Liver (tissue), 9 donors: ENCODE results near the gene BORCS5. TPM values are rescaled to one million over a fixed set of nuclear protein-coding genes. Genes with fewer than 3 reads are reported as not detected.

Source experiments
- DNase-seq: peaks from one replicate; pipeline ENCODE4 v3.0.0-alpha.2; 2017; ENCODE audit warnings: low spot score
- H3K27ac ChIP-seq, 2 donors: one replicate each; pipeline ENCODE4 v1.7.0; 2013; ENCODE audit warnings: inconsistent platforms in 2 of 2, low read length in 2 of 2, control low read depth in 1 of 2, low read depth in 1 of 2, mild to moderate bottlenecking in 1 of 2
- H3K27me3 ChIP-seq, 4 donors: one replicate each; pipeline versions ENCODE4 v1.6.1 to v1.7.0; 2013; ENCODE audit warnings: low read length in 3 of 4, inconsistent platforms in 1 of 4, mild to moderate bottlenecking in 1 of 4, moderate library complexity in 1 of 4; ENCODE audit not compliant: control insufficient read depth in 4 of 4, insufficient read depth in 4 of 4
- H3K36me3 ChIP-seq, 4 donors: one replicate each; pipeline versions ENCODE4 v1.6.1 to v1.7.0; 2013; ENCODE audit warnings: low read length in 3 of 4, mild to moderate bottlenecking in 3 of 4, low read depth in 1 of 4, moderate library complexity in 1 of 4; ENCODE audit not compliant: control insufficient read depth in 4 of 4, insufficient read depth in 3 of 4
- H3K4me1 ChIP-seq, 4 donors: one replicate each; pipeline versions ENCODE4 v1.6.1 to v1.7.0; 2013; ENCODE audit warnings: low read length in 3 of 4, mild to moderate bottlenecking in 3 of 4, moderate library complexity in 1 of 4; ENCODE audit not compliant: control insufficient read depth in 4 of 4, insufficient read depth in 4 of 4
- H3K4me3 ChIP-seq, 3 donors: one replicate each; pipeline versions ENCODE4 v1.6.1 to v1.7.0; 2013; ENCODE audit warnings: low read length in 3 of 3, control low read depth in 1 of 3, low read depth in 1 of 3, mild to moderate bottlenecking in 1 of 3
- H3K9ac ChIP-seq, 2 donors: one replicate each; pipeline ENCODE4 v1.7.0; 2013; ENCODE audit warnings: low read length in 2 of 2, mild to moderate bottlenecking in 2 of 2, moderate library complexity in 2 of 2, control low read depth in 1 of 2, low read depth in 1 of 2
- H3K9me3 ChIP-seq, 4 donors: one replicate each; pipeline versions ENCODE4 v1.6.1 to v1.7.0; 2013; ENCODE audit warnings: low read length in 3 of 4; ENCODE audit not compliant: control insufficient read depth in 4 of 4
- ATF3 ChIP-seq: IDR thresholded peaks from 2 replicates; pipeline ENCODE4 v1.6.1; 2016; ENCODE audit warnings: antibody characterized with exemption
- EGR1 ChIP-seq, 2 donors: IDR thresholded peaks; 2 replicates each; pipeline ENCODE4 v1.6.1; 2016 to 2018; ENCODE audit warnings: antibody characterized with exemption in 2 of 2, low read depth in 2 of 2
- FOXA1 ChIP-seq: IDR thresholded peaks from 2 replicates; pipeline ENCODE4 v1.6.1; 2016; ENCODE audit warnings: antibody characterized with exemption
- FOXA2 ChIP-seq: IDR thresholded peaks from 2 replicates; pipeline ENCODE4 v1.6.1; 2016; ENCODE audit warnings: antibody characterized with exemption
- GABPA ChIP-seq, 2 donors: IDR thresholded peaks in 1 of 2; conservative IDR thresholded peaks in 1 of 2; 2 replicates each; pipeline ENCODE4 v1.6.1; 2016; ENCODE audit warnings: antibody characterized with exemption in 2 of 2, mild to moderate bottlenecking in 1 of 2, moderate library complexity in 1 of 2
- HNF4A ChIP-seq, 2 donors: conservative IDR thresholded peaks; 2 replicates each; pipeline ENCODE4 v1.6.1; 2016; ENCODE audit warnings: antibody characterized with exemption in 2 of 2, mild to moderate bottlenecking in 2 of 2
- HNF4G ChIP-seq: IDR thresholded peaks from 2 replicates; pipeline ENCODE4 v1.6.1; 2016; ENCODE audit warnings: antibody characterized with exemption
- JUND ChIP-seq, 2 donors: IDR thresholded peaks; 2 replicates each; pipeline ENCODE4 v1.6.1; 2016; ENCODE audit warnings: antibody characterized with exemption in 2 of 2
- NR2F2 ChIP-seq: IDR thresholded peaks from 2 replicates; pipeline ENCODE4 v1.6.1; 2016; ENCODE audit warnings: antibody characterized with exemption
- RAD21 ChIP-seq, 2 donors: IDR thresholded peaks; 2 replicates each; pipeline ENCODE4 v1.6.1; 2016; ENCODE audit warnings: antibody characterized with exemption in 2 of 2, mild to moderate bottlenecking in 2 of 2
- RXRA ChIP-seq, 2 donors: IDR thresholded peaks; 2 replicates each; pipeline ENCODE4 v1.6.1; 2017 to 2018; ENCODE audit warnings: antibody characterized with exemption in 2 of 2, mild to moderate bottlenecking in 1 of 2
- SP1 ChIP-seq: IDR thresholded peaks from 2 replicates; pipeline ENCODE4 v1.6.1; 2018; ENCODE audit warnings: antibody characterized with exemption, mild to moderate bottlenecking
- YY1 ChIP-seq: IDR thresholded peaks from 2 replicates; pipeline ENCODE4 v1.6.1; 2016; ENCODE audit warnings: antibody characterized with exemption, mild to moderate bottlenecking
- ZBTB33 ChIP-seq: IDR thresholded peaks from 2 replicates; pipeline ENCODE4 v1.6.1; 2016; ENCODE audit warnings: antibody characterized with exemption
- WGBS: extraction: QIAGEN DNeasy Blood & Tissue Kit; methylation state at CpG from one replicate; pipeline ENCODE4 v1.1.7; 2013; 5-methylcytosine and 5-hydroxymethylcytosine counted together
- polyA plus RNA-seq, 2 donors: library from polyadenylated mRNA; stranded (reverse) in 1 of 2; unstranded in 1 of 2; fragments of 200-250 nt in 1 of 2; fragments of >200 nt in 1 of 2; fragmentation: Nextera tagmentation in 1 of 2; extraction: Ambion mirVana in 1 of 2; gene quantifications; one replicate each; pipeline versions ENCODE4 v1.2.1 to v1.2.3, GENCODE V29; 2013 to 2015
- total RNA-seq, 2 donors: library from RNA; depleted of rRNA; stranded (reverse); fragments of >200 nt; gene quantifications; one replicate each; pipeline ENCODE4 v1.2.3, GENCODE V29; 2014
- TF ChIP-seq, protein P1 (sequence below): fragments of 150-350 bp; IDR thresholded peaks from 2 replicates; pipeline ENCODE4 v1.5.1; 2017; ENCODE audit warnings: improper control_type of control experiment, low read depth, low read length; ENCODE audit not compliant: missing input control
- TF ChIP-seq, protein P2 (sequence below): IDR thresholded peaks from 2 replicates; pipeline ENCODE4 v1.6.1; 2016; ENCODE audit warnings: antibody characterized with exemption, mild to moderate bottlenecking
- donor health status: healthy.
- donor health status: healthy.
- donor health status: healthy.
- donor health status: healthy.
- donor health status: healthy.

BORCS5 gene
- total and polyA plus RNA-seq, 4 donors: 4.5 to 11.4 (median 8.1) TPM

GRCh38 chr12:12366701-12367481, 10.0 kb downstream of the BORCS5 start:
- H3K9ac ChIP-seq: no peak overlapping the region
- no peak overlapping the region for H3K27ac ChIP-seq
- 96% methylated on average over 4 of the region's 4 CpGs for WGBS
- no peaks in the 10 kb centered on the region for H3K9me3 ChIP-seq
- TF ChIP-seq GABPA (IDR thresholded peaks at IDR 0.05 in 1 of 2, conservative IDR thresholded peaks at IDR 0.05 in 1 of 2) (no peak), ATF3 (no peak), HNF4A (conservative IDR thresholded peaks at IDR 0.05) (no peak), FOXA1 (no peak), HNF4G (no peak), FOXA2 (no peak), JUND (IDR thresholded peaks at IDR 0.05) (no peak), ZBTB33 (no peak), YY1 (no peak), EGR1 (IDR thresholded peaks at IDR 0.05; ENCODE audit: low read depth in 2 of 2) (no peak), RAD21 (IDR thresholded peaks at IDR 0.05) (no peak), SP1 (no peak), NR2F2 (no peak), RXRA (IDR thresholded peaks at IDR 0.05) (no peak)
- TF ChIP-seq, protein P1, sequence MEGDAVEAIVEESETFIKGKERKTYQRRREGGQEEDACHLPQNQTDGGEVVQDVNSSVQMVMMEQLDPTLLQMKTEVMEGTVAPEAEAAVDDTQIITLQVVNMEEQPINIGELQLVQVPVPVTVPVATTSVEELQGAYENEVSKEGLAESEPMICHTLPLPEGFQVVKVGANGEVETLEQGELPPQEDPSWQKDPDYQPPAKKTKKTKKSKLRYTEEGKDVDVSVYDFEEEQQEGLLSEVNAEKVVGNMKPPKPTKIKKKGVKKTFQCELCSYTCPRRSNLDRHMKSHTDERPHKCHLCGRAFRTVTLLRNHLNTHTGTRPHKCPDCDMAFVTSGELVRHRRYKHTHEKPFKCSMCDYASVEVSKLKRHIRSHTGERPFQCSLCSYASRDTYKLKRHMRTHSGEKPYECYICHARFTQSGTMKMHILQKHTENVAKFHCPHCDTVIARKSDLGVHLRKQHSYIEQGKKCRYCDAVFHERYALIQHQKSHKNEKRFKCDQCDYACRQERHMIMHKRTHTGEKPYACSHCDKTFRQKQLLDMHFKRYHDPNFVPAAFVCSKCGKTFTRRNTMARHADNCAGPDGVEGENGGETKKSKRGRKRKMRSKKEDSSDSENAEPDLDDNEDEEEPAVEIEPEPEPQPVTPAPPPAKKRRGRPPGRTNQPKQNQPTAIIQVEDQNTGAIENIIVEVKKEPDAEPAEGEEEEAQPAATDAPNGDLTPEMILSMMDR: no peak
- TF ChIP-seq, protein P2, sequence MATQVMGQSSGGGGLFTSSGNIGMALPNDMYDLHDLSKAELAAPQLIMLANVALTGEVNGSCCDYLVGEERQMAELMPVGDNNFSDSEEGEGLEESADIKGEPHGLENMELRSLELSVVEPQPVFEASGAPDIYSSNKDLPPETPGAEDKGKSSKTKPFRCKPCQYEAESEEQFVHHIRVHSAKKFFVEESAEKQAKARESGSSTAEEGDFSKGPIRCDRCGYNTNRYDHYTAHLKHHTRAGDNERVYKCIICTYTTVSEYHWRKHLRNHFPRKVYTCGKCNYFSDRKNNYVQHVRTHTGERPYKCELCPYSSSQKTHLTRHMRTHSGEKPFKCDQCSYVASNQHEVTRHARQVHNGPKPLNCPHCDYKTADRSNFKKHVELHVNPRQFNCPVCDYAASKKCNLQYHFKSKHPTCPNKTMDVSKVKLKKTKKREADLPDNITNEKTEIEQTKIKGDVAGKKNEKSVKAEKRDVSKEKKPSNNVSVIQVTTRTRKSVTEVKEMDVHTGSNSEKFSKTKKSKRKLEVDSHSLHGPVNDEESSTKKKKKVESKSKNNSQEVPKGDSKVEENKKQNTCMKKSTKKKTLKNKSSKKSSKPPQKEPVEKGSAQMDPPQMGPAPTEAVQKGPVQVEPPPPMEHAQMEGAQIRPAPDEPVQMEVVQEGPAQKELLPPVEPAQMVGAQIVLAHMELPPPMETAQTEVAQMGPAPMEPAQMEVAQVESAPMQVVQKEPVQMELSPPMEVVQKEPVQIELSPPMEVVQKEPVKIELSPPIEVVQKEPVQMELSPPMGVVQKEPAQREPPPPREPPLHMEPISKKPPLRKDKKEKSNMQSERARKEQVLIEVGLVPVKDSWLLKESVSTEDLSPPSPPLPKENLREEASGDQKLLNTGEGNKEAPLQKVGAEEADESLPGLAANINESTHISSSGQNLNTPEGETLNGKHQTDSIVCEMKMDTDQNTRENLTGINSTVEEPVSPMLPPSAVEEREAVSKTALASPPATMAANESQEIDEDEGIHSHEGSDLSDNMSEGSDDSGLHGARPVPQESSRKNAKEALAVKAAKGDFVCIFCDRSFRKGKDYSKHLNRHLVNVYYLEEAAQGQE: no peak
- no peaks in the 10 kb centered on the region for H3K27me3 ChIP-seq
- H3K4me3 ChIP-seq: no peak overlapping the region
- peaks cover 0 to 6% (median 0%) of the 10 kb centered on the region in 4 donors for H3K36me3 ChIP-seq
- peaks cover 0 to 1% (median 0%) of the 10 kb centered on the region in 4 donors for H3K4me1 ChIP-seq
- no peak for DNase-seq
